DND-41 (cell line): ENCODE results near the gene VARS1.

Experiments
- CTCF ChIP-seq: IDR thresholded peaks from 2 replicates; pipeline ENCODE4 v1.5.1; 2012; ENCODE audit warnings: borderline replicate concordance, low read length, moderate library complexity, mild to moderate bottlenecking; ENCODE audit not compliant: poor library complexity, severe bottlenecking; ENCODE audit errors: extremely low read depth
- EZH2 ChIP-seq: IDR thresholded peaks from 3 replicates; pipeline ENCODE4 v1.6.1; 2012; ENCODE audit warnings: borderline replicate concordance, low read depth, mild to moderate bottlenecking, moderate library complexity, low read length, inconsistent platforms; ENCODE audit not compliant: severe bottlenecking

- TF ChIP-seq CTCF: no peak
- TF ChIP-seq EZH2: no peak
These were observed 16.3 kb downstream of the VARS1 start for GRCh38 chr6:31778999-31779885.
